A673 (cell line): ENCODE results near the gene TMEM30A. TPM values are rescaled to one million over a fixed set of nuclear protein-coding genes. Genes with fewer than 3 reads are reported as not detected.

Experiments
- BruUV-seq: library from RNA; stranded (reverse); fragments of 400-500 nt; replicated peaks from 2 replicates; lab custom pipeline; 2021; lab: Mats Ljungman, UMichigan
- CTCF ChIA-PET: fragments of 300-600 bp; sonication (Branson Sonifier 250); formaldehyde crosslinking; loops from one replicate; lab custom pipeline; 2022; ENCODE audit warnings: antibody characterized with exemption; lab: Charles Lee
- POLR2A ChIA-PET: fragments of 300-600 bp; sonication (Branson Sonifier 250); formaldehyde crosslinking; loops from one replicate; lab custom pipeline; 2022; ENCODE audit warnings: antibody characterized with exemption; ENCODE audit not compliant: low non-redundant PET; lab: Charles Lee
- DNase-seq: peaks from one replicate; pipeline ENCODE4 v3.0.0-alpha.2; 2015; ENCODE audit warnings: low spot score
- H3K27ac ChIP-seq: fragments of 200-600 bp; sonication (generic); 2 replicates; pipeline ENCODE4 v1.5.1; 2016; ENCODE audit warnings: mixed run types, low read depth, mild to moderate bottlenecking, mixed read lengths, antibody characterized with exemption, low read length; ENCODE audit not compliant: poor library complexity, severe bottlenecking
- H3K27me3 ChIP-seq: fragments of 200-600 bp; sonication (generic); replicated peaks from 2 replicates; pipeline ENCODE4 v1.6.1; 2017; ENCODE audit warnings: mixed run types, low read depth, mild to moderate bottlenecking, mixed read lengths, antibody characterized with exemption, low read length; ENCODE audit not compliant: insufficient read depth, poor library complexity
- H3K36me3 ChIP-seq: fragments of 200-600 bp; sonication (generic); 2 replicates; pipeline ENCODE4 v1.6.1; 2016; ENCODE audit warnings: mixed run types, mild to moderate bottlenecking, mixed read lengths, antibody characterized with exemption, low read length; ENCODE audit not compliant: insufficient read depth, poor library complexity, severe bottlenecking
- H3K4me1 ChIP-seq: fragments of 200-600 bp; sonication (generic); 2 replicates; pipeline ENCODE4 v1.6.1; 2017; ENCODE audit warnings: mixed run types, mild to moderate bottlenecking, mixed read lengths, antibody characterized with exemption, low read length; ENCODE audit not compliant: insufficient read depth, poor library complexity, severe bottlenecking
- H3K4me3 ChIP-seq: fragments of 200-600 bp; sonication (generic); 2 replicates; pipeline ENCODE4 v1.5.1; 2016; ENCODE audit warnings: low read depth, mixed run types, mild to moderate bottlenecking, mixed read lengths, low read length; ENCODE audit not compliant: poor library complexity, severe bottlenecking
- H3K9me3 ChIP-seq: fragments of 200-600 bp; sonication (generic); 2 replicates; pipeline ENCODE4 v1.6.1; 2016; ENCODE audit warnings: mixed run types, low read depth, mild to moderate bottlenecking, mixed read lengths, antibody characterized with exemption, low read length; ENCODE audit not compliant: poor library complexity, severe bottlenecking
- EZH2 ChIP-seq: fragments of 200-600 bp; sonication (generic); IDR thresholded peaks from 2 replicates; pipeline ENCODE4 v1.6.1; 2017; ENCODE audit warnings: borderline replicate concordance, low read depth, mild to moderate bottlenecking, mixed read lengths, antibody characterized with exemption, low read length; ENCODE audit not compliant: poor library complexity, severe bottlenecking
- intact Hi-C: fragments of 100-400 bp; cut with micrococcal nuclease; formaldehyde crosslinking; loops from one replicate; pipeline ENCODE4 v1.10.0; 2022; ENCODE audit not compliant: unreplicated experiment
- total RNA-seq: library from RNA; stranded (reverse); gene quantifications from 2 replicates; pipeline ENCODE4 v1.2.3, GENCODE V29; 2021
- TF ChIP-seq, protein P1 (sequence below): fragments of 300-800, 200-600 bp; sonication (generic); conservative IDR thresholded peaks from 2 replicates; pipeline ENCODE4 v1.5.1; 2017; ENCODE audit warnings: low read depth, mild to moderate bottlenecking, antibody characterized with exemption, low read length, moderate library complexity, mixed read lengths

The TMEM30A gene
- total RNA-seq, 1 experiment from 2014 or later, result 63.9 TPM

DNA sequence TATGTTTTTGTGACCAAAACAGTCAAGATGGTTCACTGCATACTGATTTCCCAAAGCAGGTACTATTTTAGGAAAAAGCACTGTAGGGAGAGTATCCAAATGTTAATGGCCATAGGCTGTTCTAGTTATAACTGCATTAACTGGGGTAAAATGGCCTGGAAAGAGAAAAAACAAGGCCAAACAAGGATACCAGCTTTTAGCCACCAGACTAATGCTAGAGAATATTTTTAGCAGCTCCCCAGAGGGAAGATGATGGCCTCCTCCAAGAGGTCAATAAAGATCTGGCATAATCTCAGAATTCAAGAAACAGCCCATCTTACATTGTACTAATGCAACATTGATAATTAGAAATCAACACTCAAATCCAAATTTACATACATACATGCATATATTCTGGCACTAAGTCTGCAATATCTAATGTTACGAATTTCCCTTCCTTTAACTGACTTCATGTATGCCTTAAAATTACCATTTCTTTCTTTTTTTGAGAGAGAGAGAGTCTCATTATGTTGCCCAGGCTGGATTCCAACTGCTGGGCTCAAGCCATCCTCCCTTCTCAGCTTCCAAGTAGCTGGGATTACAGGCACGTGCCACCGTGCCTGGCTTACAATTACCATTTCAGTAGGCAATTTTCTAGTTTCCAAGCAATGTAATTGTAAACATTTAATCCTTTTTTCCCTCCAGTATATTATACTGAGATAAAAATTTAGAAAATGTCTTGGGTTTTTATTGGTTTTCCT is 50.3 kb downstream of the TMEM30A start:
- POLR2A ChIA-PET, result no interaction called here

DNA sequence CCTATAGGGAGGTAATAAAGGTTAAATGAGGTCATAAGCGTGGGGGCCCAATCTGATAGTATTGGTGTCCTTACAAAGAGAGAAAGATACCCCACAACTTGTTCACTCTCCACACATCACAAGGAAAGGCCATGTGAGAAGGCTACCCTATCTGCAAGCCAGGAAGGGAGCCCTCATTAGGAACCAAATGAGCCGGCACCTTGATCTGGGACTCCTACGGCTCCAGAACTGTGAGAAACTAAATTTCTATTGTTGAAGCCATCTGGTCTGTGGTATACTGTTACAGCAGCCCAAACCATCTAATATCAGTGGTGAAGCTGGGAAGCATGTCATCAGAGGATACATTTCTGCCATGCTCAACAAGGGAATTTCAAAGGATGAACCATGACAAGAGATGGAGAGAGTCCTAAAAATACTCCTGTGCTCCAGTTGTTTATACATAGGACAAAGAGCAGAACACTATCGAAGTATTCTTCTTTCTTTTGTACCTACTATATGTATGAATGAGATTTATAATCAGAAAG is 51.4 kb downstream of the TMEM30A start:
- intact Hi-C loops, result no loop called here
- H3K4me3 ChIP-seq, result no peak overlapping the region
- no peaks in the 10 kb centered on the region for H3K9me3 ChIP-seq
- H3K27ac ChIP-seq, result no peak overlapping the region
- DNase-seq, result no peak
- no peaks in the 10 kb centered on the region for H3K27me3 ChIP-seq
- peaks cover 12% of the 10 kb centered on the region for H3K36me3 ChIP-seq
- H3K4me1 ChIP-seq, result no peaks in the 10 kb centered on the region
- TF ChIP-seq, protein P1, sequence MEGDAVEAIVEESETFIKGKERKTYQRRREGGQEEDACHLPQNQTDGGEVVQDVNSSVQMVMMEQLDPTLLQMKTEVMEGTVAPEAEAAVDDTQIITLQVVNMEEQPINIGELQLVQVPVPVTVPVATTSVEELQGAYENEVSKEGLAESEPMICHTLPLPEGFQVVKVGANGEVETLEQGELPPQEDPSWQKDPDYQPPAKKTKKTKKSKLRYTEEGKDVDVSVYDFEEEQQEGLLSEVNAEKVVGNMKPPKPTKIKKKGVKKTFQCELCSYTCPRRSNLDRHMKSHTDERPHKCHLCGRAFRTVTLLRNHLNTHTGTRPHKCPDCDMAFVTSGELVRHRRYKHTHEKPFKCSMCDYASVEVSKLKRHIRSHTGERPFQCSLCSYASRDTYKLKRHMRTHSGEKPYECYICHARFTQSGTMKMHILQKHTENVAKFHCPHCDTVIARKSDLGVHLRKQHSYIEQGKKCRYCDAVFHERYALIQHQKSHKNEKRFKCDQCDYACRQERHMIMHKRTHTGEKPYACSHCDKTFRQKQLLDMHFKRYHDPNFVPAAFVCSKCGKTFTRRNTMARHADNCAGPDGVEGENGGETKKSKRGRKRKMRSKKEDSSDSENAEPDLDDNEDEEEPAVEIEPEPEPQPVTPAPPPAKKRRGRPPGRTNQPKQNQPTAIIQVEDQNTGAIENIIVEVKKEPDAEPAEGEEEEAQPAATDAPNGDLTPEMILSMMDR, result no peak
- no peak for TF ChIP-seq EZH2
- ChIA-PET POLR2A (no interaction called here), CTCF (no interaction called here)
- BruUV-seq, result no TSS peak

More for the DNA sequence above, 50.3 kb downstream of the TMEM30A start:
- intact Hi-C loops, result no loop called here
- Histone ChIP-seq H3K9me3 (no peaks in the 10 kb centered on the region), H3K36me3 (peaks cover 20% of the 10 kb centered on the region), H3K27ac (no peak overlapping the region), H3K4me3 (no peak overlapping the region), H3K4me1 (no peaks in the 10 kb centered on the region), H3K27me3 (no peaks in the 10 kb centered on the region)
- no peak for TF ChIP-seq EZH2
- TF ChIP-seq, protein P1, result no peak
- no peak for DNase-seq
- CTCF ChIA-PET, result no interaction called here
- no TSS peak for BruUV-seq

DNA sequence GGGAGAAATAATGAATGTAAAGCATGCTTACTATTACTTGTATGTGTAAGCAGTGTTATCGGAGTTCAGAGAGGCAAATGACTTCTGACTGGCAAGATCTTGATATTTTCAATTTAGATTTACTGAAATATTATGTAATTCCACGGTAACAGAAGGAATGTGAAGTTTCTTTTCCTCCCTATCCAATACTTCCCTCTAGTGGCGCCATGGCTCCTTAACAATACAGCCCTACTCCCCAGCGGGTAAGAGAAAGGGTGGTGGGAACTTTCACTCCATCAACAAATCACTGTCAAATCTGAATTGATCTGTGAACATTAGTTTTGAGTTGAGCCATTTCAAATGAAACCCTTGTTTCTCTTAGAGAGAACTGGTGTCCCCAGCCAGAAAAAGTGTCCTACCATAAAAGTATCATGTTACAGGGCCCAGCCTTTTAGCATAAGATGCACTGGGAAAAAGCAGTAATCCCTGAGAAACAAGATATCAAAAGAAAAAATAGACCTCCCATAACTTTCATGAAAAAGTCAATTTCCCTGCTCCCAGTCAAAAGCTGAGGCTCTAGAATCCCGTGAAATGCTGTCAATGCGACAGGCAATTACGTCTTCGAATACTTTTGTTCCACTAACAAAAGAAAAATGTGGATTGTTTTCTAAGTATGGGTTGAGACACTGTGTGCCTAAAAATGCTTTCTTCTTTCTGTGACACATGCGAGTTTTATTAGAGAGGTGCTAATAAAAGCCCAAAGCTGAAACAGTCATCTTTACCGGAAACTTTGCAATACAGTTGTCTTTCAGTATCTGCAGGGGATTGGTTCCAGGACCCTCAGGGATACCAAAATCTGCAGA is 53.9 kb downstream of the TMEM30A start:
- no peaks in the 10 kb centered on the region for H3K9me3 ChIP-seq
- CTCF ChIA-PET, result no interaction called here
- no peaks in the 10 kb centered on the region for H3K27me3 ChIP-seq
- DNase-seq, result peak; percentile 76
- intact Hi-C loops, result no loop called here
- BruUV-seq, result no TSS peak
- H3K27ac ChIP-seq, result no peak overlapping the region
- no peaks in the 10 kb centered on the region for H3K4me1 ChIP-seq
- no peak overlapping the region for H3K4me3 ChIP-seq
- H3K36me3 ChIP-seq, result no peaks in the 10 kb centered on the region
- TF ChIP-seq, protein P1, result peak; percentile 76
- no peak for TF ChIP-seq EZH2
- POLR2A ChIA-PET, result no interaction called here
